ENCODE results near the gene MTRR. TPM values are rescaled to one million over a fixed set of nuclear protein-coding genes. Genes with fewer than 3 reads are reported as not detected.

Gene MTRR
- total and polyA plus RNA-seq, 9 of the 15 experiments (the other 6 are each of a cell fraction or from before 2014, with no cell fraction given) = 39.3 to 84.6 (median 66.2) TPM

DNA sequence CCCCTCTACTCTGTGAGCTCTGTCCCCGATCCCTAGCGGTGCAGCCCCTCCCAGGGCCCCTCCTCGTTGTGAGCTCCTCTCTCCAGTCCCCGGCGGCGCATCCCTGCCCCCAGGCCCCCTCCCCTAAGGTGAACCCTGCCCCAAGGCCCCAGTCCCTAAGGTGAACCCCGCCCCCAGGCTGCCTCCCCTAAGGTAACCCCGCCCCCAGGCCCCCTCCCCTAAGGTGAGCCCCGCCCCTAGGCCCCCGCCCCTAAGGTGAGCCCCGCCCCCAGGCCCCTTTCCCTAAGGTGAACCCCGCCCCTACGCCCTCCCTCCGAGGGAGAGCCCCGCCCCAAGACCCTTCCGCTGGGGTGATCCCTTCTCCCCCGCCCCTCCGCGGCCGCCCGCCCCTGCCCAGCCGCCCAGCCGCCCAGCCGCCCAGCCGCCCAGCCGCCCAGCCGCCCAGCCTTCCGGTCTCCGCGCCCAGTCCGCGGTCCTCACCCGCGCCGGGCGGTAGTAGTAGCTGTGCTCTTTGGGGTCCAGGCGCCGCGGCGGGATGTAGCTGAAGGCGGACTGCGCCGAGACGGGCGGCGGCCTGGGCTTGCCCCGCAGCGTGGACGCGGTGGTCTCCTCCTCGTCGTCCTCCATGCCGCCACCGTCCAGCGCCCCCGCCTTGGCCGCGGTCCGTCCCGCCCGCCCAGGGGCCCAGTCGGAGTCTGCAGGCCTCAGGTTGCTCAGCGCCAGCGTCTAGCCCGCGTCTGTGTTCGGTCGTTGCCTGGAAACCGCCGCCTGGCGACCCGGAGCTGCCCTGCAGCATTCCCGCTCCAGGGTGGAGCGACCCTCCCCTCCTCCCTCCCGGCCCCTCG, 18.3 kb upstream of the MTRR start, which contains the start of gene CFAP90 (continued):
- no peak for TF ChIP-seq MGA (IDR thresholded peaks at IDR 0.05)
- TF ChIP-seq TEAD2 (tag; IDR thresholded peaks at IDR 0.05) = no peak
- TF ChIP-seq ZNF780A (CRISPR knock-in tag; IDR thresholded peaks at IDR 0.05) = no peak

All from K562 (cell line).